Cardiac muscle cell (in vitro differentiated cells and primary cell): Measurements from ENCODE around the gene ABCC1. TPM values are rescaled to one million over a fixed set of nuclear protein-coding genes. Genes with fewer than 3 reads are reported as not detected.

Experiments used
- DNase-seq, 2 donors: peaks; one replicate each; pipeline versions ENCODE4 v3.0.0 to v3.0.0-alpha.2; 2010 to 2017; ENCODE audit warnings: low read depth in 1 of 2, low spot score in 1 of 2
- H3K27ac ChIP-seq: fragments of 200-600 bp; sonication (generic); 2 replicates; pipeline ENCODE4 v1.5.1; 2016
- H3K27me3 ChIP-seq: fragments of 200-600 bp; sonication (generic); 2 replicates; pipeline ENCODE4 v1.6.0; 2016; ENCODE audit warnings: control low read depth
- H3K36me3 ChIP-seq: fragments of 200-600 bp; sonication (generic); 2 replicates; pipeline ENCODE4 v1.5.1; 2016; ENCODE audit warnings: control low read depth
- H3K4me1 ChIP-seq: fragments of 200-600 bp; sonication (generic); 2 replicates; pipeline ENCODE4 v1.8.1; 2017; ENCODE audit warnings: low read depth, mild to moderate bottlenecking, mixed run types
- H3K4me3 ChIP-seq: fragments of 200-600 bp; sonication (generic); 2 replicates; pipeline ENCODE4 v1.5.1; 2016; ENCODE audit warnings: mild to moderate bottlenecking
- H3K9me3 ChIP-seq: fragments of 200-600 bp; sonication (generic); 2 replicates; pipeline ENCODE4 v1.5.1; 2017; ENCODE audit warnings: low read depth, mild to moderate bottlenecking, control low read depth
- CTCF ChIP-seq: IDR thresholded peaks from 2 replicates; pipeline ENCODE4 v1.5.1; 2012; ENCODE audit warnings: low read depth, mild to moderate bottlenecking, low read length
- polyA plus RNA-seq: library from polyadenylated mRNA; unstranded; fragments of >200 nt; fragmentation: Nextera tagmentation; extraction: Ambion mirVana; gene quantifications from 2 replicates; pipeline ENCODE4 v1.2.1, GENCODE V29; 2016
- total RNA-seq: library from RNA; depleted of rRNA; stranded (reverse); fragments of >200 nt; gene quantifications from 2 replicates; pipeline ENCODE4 v1.2.3, GENCODE V29; 2016

ABCC1 gene
- total RNA-seq (17.7 and 31.0 TPM in 2 replicates), polyA plus RNA-seq (14.2 and 14.5 TPM in 2 replicates)

DNA sequence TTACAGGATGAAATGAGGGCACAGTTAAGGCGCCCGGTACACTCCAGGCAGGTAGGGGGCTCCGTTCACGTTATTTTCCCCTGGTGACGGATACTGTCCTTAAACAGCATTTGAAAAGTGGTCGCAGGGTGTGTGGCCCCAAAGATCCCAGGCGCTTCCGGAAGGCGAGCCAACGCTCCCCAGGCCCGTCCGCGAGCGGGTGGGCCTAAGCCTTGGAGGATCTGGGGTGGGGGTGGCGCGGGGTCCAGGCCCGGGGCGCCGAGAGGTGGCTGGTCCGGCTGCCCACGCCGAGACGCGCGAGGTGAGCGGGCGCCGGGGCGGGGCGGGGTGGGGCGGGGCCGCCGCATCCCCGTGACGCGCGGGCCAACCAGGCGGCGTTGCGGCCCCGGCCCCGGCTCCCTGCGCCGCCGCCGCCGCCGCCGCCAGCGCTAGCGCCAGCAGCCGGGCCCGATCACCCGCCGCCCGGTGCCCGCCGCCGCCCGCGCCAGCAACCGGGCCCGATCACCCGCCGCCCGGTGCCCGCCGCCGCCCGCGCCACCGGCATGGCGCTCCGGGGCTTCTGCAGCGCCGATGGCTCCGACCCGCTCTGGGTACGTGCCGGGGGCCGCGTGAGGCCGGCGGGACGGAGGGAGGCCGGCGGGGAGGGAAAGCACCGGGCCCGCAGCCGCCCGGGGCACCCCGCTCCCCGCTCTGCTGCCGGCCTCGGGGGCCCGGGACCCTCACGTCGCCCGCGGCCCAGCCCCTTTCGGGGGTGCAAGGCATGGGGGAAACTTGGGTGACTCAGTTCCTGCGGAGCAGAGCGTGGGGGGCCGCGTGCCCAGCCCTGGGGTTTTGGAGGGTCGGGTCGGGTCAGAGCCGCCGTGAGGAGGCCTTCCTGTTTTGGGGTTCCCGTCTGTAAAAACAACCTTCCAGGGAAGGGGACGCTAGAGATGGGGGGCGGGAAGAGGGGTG is at the start of gene ABCC1:
ABCC1 (plus strand) TSS at position 407 of the 951 bp plus-strand sequence; CDS start at position 543, 136 bp downstream.
- peak; percentile 48 to 73 for DNase-seq
- Histone ChIP-seq H3K36me3 (no peaks in the 10 kb centered on the region), H3K4me3 (peak within 1 kb of the TSS; percentile 99), H3K27ac (peak within 1 kb of the TSS; percentile 50), H3K9me3 (no peaks in the 10 kb centered on the region), H3K4me1 (peaks cover 16% of the 10 kb centered on the region), H3K27me3 (peaks cover 5% of the 10 kb centered on the region)
- TF ChIP-seq CTCF: no peak

DNA sequence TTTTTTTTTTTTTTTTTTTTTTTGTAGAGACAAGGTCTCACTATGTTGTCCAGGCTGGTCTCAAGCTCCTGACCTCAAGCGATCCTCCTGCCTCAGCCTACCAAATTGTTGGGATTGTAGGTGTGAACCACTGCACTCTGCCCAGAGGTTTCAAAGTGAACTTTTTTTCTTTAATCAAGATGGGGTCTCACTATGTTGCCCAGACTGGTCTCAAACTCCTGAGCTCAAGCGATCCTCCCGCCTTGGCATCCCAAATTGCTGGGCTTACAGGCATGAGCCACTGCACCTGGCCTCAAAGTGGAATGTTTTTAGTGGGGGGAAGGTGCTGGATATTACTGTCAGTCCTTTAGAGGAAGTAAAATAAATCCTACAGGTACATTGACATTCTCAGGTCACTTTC is 49.1 kb upstream of the ABCC1 start:
- Histone ChIP-seq H3K4me1 (no peaks in the 10 kb centered on the region), H3K4me3 (no peak overlapping the region), H3K27ac (no peak overlapping the region), H3K9me3 (no peaks in the 10 kb centered on the region), H3K27me3 (peaks cover 5% of the 10 kb centered on the region), H3K36me3 (no peaks in the 10 kb centered on the region)
- TF ChIP-seq CTCF: no peak
- DNase-seq: no peak

GRCh38 chr16:15900901-15901500 is 48.4 kb upstream of the ABCC1 start:
- peaks cover 5% of the 10 kb centered on the region for H3K27me3 ChIP-seq
- H3K9me3 ChIP-seq: no peaks in the 10 kb centered on the region
- H3K27ac ChIP-seq: no peak overlapping the region
- no peak for TF ChIP-seq CTCF
- DNase-seq: no peak
- H3K4me1 ChIP-seq: no peaks in the 10 kb centered on the region
- H3K36me3 ChIP-seq: no peaks in the 10 kb centered on the region
- no peak overlapping the region for H3K4me3 ChIP-seq

DNA sequence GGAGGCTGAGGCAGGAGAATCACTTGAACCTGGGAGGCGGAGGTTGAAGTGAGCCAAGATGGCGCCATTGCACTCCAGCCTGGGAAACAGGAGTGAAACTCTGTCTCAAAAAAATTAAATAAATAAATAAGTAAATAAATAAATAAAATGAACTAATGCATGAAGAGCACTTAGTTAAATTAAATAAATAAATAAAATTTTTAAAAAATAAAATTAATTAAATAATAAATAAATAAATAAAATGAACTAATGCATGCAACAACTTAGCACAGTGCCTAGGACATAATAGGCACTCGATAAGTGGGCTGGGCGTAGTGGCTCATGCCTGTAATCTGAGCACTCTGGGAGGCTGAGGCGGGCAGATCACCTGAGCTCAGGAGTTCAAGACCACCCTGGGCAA is 45.5 kb upstream of the ABCC1 start:
- Histone ChIP-seq H3K27ac (no peak overlapping the region), H3K4me3 (no peak overlapping the region), H3K36me3 (no peaks in the 10 kb centered on the region), H3K4me1 (no peaks in the 10 kb centered on the region), H3K27me3 (peaks cover 5% of the 10 kb centered on the region), H3K9me3 (no peaks in the 10 kb centered on the region)
- no peak for TF ChIP-seq CTCF
- no peak for DNase-seq

GRCh38 chr16:15906439-15906838 is 43.0 kb upstream of the ABCC1 start:
- TF ChIP-seq CTCF: no peak
- Histone ChIP-seq H3K36me3 (no peaks in the 10 kb centered on the region), H3K4me3 (no peak overlapping the region), H3K27ac (no peak overlapping the region), H3K27me3 (no peaks in the 10 kb centered on the region), H3K9me3 (no peaks in the 10 kb centered on the region), H3K4me1 (no peaks in the 10 kb centered on the region)
- DNase-seq: no peak
